Measurements from ENCODE around the gene BBS9. TPM values are rescaled to one million over a fixed set of nuclear protein-coding genes. Genes with fewer than 3 reads are reported as not detected.

BBS9 gene
- total and polyA plus RNA-seq, 8 donors, result 2.6 to 10.8 (median 6.0) TPM

- WGBS, 2 donors, result 88 to 92% methylated on average over 3 of the region's 3 CpGs
These were observed 22.7 kb downstream of the BBS9 start for GRCh38 chr7:33152087-33152486.

DNA sequence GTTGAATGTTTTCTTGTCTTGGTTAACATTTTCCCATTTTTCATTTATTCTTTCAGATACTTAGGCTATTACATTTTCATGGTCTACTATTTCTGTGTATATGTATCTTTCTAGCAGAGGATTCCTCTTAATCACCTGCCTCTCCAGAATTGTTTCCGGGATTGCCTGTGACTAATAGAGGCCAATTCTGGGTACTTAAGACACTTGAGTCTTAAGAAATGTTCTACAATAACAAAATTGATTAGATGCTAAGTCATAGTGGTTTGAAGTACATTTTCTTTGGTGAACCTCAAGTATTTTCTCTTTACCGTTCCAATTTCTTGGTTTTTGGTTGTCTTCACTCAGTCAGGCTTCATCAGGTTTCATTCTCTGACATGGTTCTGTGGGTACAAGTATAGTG, 26.4 kb downstream of the BBS9 start:
- no peak overlapping the region for H3K27ac ChIP-seq
- H3K4me1 ChIP-seq, result no peaks in the 10 kb centered on the region
- ATAC-seq (no peak), FAIRE-seq (no peak), DNase-seq (no peak)
- H3K4me3 ChIP-seq, result no peak overlapping the region
- H3K36me3 ChIP-seq, result no peaks in the 10 kb centered on the region
- no peaks in the 10 kb centered on the region for H3K9me3 ChIP-seq
- H3K27me3 ChIP-seq, result no peaks in the 10 kb centered on the region
- no peak for TF ChIP-seq CTCF (IDR thresholded peaks at IDR 0.05)
- WGBS, 2 donors, result 71 to 90% methylated on average over 2 of the region's 2 CpGs
- intact Hi-C loops (cut with DNase I), result no loop called here

More at GRCh38 chr7:33152087-33152486, 22.7 kb downstream of the BBS9 start:
- Histone ChIP-seq H3K36me3 (no peaks in the 10 kb centered on the region), H3K9me3 (no peaks in the 10 kb centered on the region), H3K4me3 (no peak overlapping the region), H3K4me1 (no peaks in the 10 kb centered on the region), H3K27me3 (no peaks in the 10 kb centered on the region), H3K27ac (no peak overlapping the region)
- no peak for DNase-seq
- no peak for FAIRE-seq
- no peak for ATAC-seq
- intact Hi-C loops (cut with DNase I), result no loop called here
- TF ChIP-seq CTCF (IDR thresholded peaks at IDR 0.05), result no peak

- H3K36me3 ChIP-seq, result no peaks in the 10 kb centered on the region
- H3K9me3 ChIP-seq, result no peaks in the 10 kb centered on the region
- no peaks in the 10 kb centered on the region for H3K4me1 ChIP-seq
- H3K27me3 ChIP-seq, result no peaks in the 10 kb centered on the region
- WGBS, 2 donors, result 90 to 100% methylated on average over 2 of the region's 2 CpGs
- DNase-seq (no peak), ATAC-seq (no peak), FAIRE-seq (no peak)
- H3K4me3 ChIP-seq, result no peak overlapping the region
- no peak for TF ChIP-seq CTCF (IDR thresholded peaks at IDR 0.05)
- intact Hi-C loops (cut with DNase I), result no loop called here
- no peak overlapping the region for H3K27ac ChIP-seq
These were observed 27.1 kb downstream of the BBS9 start for GRCh38 chr7:33156441-33156840.

GRCh38 chr7:33157311-33157710, 27.9 kb downstream of the BBS9 start:
- no peak overlapping the region for H3K4me3 ChIP-seq
- WGBS, 2 donors, result 42 to 50% methylated on average over 1 of the region's 1 CpG
- DNase-seq, result no peak
- H3K9me3 ChIP-seq, result no peaks in the 10 kb centered on the region
- no peaks in the 10 kb centered on the region for H3K27me3 ChIP-seq
- TF ChIP-seq CTCF (IDR thresholded peaks at IDR 0.05), result no peak
- intact Hi-C loops (cut with DNase I), result no loop called here
- no peaks in the 10 kb centered on the region for H3K36me3 ChIP-seq
- no peaks in the 10 kb centered on the region for H3K4me1 ChIP-seq
- no peak for FAIRE-seq
- H3K27ac ChIP-seq, result no peak overlapping the region
- no peak for ATAC-seq

DNA sequence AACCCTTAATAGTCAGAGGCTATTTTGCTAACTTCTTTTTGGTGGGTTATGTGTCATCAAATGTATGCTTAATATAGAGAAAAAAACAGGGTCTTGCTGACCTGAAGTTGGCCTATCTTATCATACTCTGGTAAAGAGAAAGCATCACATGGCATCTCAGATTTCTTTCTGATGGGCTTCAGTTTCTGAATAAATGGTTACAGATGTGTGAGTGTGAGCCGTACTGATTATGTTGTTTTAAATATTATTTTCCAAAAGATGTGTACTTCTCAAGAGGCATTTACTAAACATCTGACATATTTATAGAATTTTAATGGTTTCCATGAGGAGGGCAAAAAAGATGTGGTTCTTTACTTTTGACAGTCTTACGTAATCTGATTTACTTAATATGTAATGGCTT, 28.4 kb downstream of the BBS9 start:
- intact Hi-C loops (cut with DNase I), result no loop called here
- Histone ChIP-seq H3K9me3 (no peaks in the 10 kb centered on the region), H3K4me1 (no peaks in the 10 kb centered on the region), H3K27me3 (no peaks in the 10 kb centered on the region), H3K27ac (no peak overlapping the region), H3K4me3 (no peak overlapping the region), H3K36me3 (no peaks in the 10 kb centered on the region)
- FAIRE-seq, result no peak
- no peak for ATAC-seq
- DNase-seq, result no peak
- TF ChIP-seq CTCF (IDR thresholded peaks at IDR 0.05), result no peak
- 49 to 75% methylated on average over 2 of the region's 2 CpGs for WGBS, 2 donors

All from pancreas (tissue), 10 donors.